Measurements from ENCODE around the gene TMEM95.

The TMEM95 gene

GRCh38 chr17:7388856-7389255 is 33.9 kb downstream of the TMEM95 start:
- H3K4me2 ChIP-seq (ENCODE audit: low read length): no peak overlapping the region
- peaks cover 12% of the 10 kb centered on the region for H3K4me1 ChIP-seq (ENCODE audit: control insufficient read depth, insufficient read depth, low read length)
- H3K36me3 ChIP-seq (ENCODE audit: insufficient read depth, low read length): peaks cover 50% of the 10 kb centered on the region

DNA sequence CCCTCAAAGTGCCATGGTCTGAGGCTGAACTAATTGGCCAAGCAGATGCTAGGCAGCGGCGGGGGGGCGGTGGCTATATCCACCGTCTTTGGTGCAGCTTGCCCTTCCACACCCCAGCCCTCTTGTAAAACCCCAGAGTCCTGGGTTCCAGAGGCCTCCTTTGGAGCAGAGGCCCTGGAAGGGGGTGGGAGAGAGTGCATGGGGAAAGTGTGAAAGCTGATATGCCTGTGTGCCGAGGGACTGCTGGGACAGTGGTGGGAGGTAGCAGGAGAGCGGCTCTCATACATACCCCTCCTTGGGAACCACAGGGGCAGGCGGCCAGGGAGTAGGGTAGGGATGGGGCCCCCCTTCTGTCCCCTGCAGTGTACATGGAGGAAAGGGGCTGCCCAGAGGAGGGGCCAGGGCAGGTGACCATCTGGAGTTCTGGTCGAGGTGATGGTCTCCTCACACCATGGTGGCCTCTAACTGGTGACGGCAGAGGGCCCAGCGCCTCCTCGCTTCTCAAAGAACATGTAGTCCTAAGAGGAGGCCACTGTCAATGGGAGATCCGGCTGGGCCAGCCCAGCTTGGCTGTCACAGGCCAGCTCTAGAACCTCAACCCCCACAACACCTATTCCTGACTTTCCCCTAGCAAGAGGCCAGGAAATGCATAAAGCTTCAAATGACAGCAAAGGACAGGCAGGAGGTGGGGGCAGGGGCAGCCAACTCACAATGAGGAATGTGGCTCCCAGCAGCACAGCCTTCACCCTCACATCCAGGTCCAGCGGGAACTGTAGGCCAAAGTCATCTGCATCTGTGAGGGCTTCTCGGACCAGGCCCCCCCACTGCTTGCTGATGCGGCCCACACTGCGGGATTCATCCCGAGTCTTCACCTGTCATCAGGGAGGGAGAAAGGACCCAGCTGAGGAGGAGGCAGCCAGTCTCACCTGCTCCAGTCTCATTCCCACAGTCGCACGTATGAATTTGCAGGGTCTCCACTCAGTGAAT is 35.3 kb downstream of the TMEM95 start:
- H3K9me3 ChIP-seq (replicated peaks; ENCODE audit: low read length): no peaks in the 10 kb centered on the region
- H3K4me3 ChIP-seq (ENCODE audit: low read length): no peak overlapping the region
- no peak overlapping the region for H3K4me2 ChIP-seq (ENCODE audit: low read length)
- H3K9ac ChIP-seq (ENCODE audit: low read depth, low read length): no peak overlapping the region
- H3K4me1 ChIP-seq (ENCODE audit: control insufficient read depth, insufficient read depth, low read length): peaks cover 10% of the 10 kb centered on the region
- no peaks in the 10 kb centered on the region for H3K27me3 ChIP-seq (ENCODE audit: control insufficient read depth, insufficient read depth, low read length)
- peaks cover 50% of the 10 kb centered on the region for H3K36me3 ChIP-seq (ENCODE audit: insufficient read depth, low read length)

More at GRCh38 chr17:7388856-7389255, 33.9 kb downstream of the TMEM95 start:
- Histone ChIP-seq H3K27me3 (ENCODE audit: control insufficient read depth, insufficient read depth, low read length) (peaks cover 2% of the 10 kb centered on the region), H3K9me3 (replicated peaks; ENCODE audit: low read length) (no peaks in the 10 kb centered on the region), H3K9ac (ENCODE audit: low read depth, low read length) (no peak overlapping the region), H3K4me3 (ENCODE audit: low read length) (no peak overlapping the region)

GRCh38 chr17:7391307-7391706 is 36.4 kb downstream of the TMEM95 start:
- peaks cover 10% of the 10 kb centered on the region for H3K4me1 ChIP-seq (ENCODE audit: control insufficient read depth, insufficient read depth, low read length)
- no peaks in the 10 kb centered on the region for H3K9me3 ChIP-seq (replicated peaks; ENCODE audit: low read length)
- no peak overlapping the region for H3K4me3 ChIP-seq (ENCODE audit: low read length)
- H3K27me3 ChIP-seq (ENCODE audit: control insufficient read depth, insufficient read depth, low read length): no peaks in the 10 kb centered on the region
- H3K4me2 ChIP-seq (ENCODE audit: low read length): no peak overlapping the region
- peaks cover 50% of the 10 kb centered on the region for H3K36me3 ChIP-seq (ENCODE audit: insufficient read depth, low read length)
- H3K9ac ChIP-seq (ENCODE audit: low read depth, low read length): no peak overlapping the region

GRCh38 chr17:7392696-7393612 is 38.0 kb downstream of the TMEM95 start:
- peak overlapping the region; percentile 86 for H3K9ac ChIP-seq (ENCODE audit: low read depth, low read length)
- H3K4me3 ChIP-seq (ENCODE audit: low read length): peak overlapping the region; percentile 76
- H3K27me3 ChIP-seq (ENCODE audit: control insufficient read depth, insufficient read depth, low read length): no peaks in the 10 kb centered on the region
- no peaks in the 10 kb centered on the region for H3K9me3 ChIP-seq (replicated peaks; ENCODE audit: low read length)
- H3K4me2 ChIP-seq (ENCODE audit: low read length): peak overlapping the region; percentile 95
- peaks cover 48% of the 10 kb centered on the region for H3K36me3 ChIP-seq (ENCODE audit: insufficient read depth, low read length)
- peaks cover 10% of the 10 kb centered on the region for H3K4me1 ChIP-seq (ENCODE audit: control insufficient read depth, insufficient read depth, low read length)

DNA sequence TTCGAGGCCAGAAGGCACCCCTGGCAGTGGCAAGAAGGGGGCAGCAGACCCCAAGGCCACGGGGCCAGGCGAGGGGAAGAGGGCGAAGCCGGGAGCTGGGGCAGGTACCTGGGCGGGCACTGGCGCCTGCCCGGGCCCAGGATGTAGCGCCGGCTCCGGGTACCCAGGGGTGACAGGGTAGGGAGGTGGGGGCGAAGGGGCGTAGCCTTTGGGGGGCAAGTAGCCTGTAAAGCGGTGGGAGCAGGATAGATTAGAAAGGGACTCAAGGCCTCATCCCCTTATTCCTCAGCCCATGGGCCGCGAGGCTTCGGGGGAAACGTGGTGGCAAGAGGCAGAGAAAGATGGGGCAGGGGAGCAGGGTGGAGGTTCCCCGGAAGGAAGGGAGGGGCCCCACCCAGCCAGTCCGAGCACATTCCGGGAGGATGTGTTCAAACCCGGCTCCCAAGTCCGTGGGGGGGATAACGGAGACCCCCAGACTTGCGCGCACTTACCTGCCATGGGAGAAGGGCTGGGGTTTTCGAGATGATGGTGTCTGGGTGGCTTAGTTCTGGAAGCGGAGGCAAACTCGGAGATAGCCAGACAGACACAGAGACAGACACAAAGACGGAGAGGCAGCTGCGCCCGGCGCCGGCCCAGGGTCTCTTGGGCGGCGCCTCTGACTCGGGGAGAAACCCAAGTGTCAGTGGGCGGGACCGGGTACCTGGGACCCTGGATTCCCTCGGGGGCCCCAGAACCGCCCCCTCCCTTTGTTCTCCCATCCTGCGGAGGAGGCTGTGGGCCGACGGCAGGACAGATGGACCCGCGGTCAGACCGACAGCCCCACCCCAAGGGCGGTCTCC is 38.9 kb downstream of the TMEM95 start:
- Histone ChIP-seq H3K27me3 (ENCODE audit: control insufficient read depth, insufficient read depth, low read length) (no peaks in the 10 kb centered on the region), H3K4me1 (ENCODE audit: control insufficient read depth, insufficient read depth, low read length) (peaks cover 10% of the 10 kb centered on the region), H3K9me3 (replicated peaks; ENCODE audit: low read length) (no peaks in the 10 kb centered on the region), H3K4me2 (ENCODE audit: low read length) (peak overlapping the region; percentile 95), H3K4me3 (ENCODE audit: low read length) (peak overlapping the region; percentile 76), H3K9ac (ENCODE audit: low read depth, low read length) (peak overlapping the region; percentile 86), H3K36me3 (ENCODE audit: insufficient read depth, low read length) (peaks cover 39% of the 10 kb centered on the region)

DNA sequence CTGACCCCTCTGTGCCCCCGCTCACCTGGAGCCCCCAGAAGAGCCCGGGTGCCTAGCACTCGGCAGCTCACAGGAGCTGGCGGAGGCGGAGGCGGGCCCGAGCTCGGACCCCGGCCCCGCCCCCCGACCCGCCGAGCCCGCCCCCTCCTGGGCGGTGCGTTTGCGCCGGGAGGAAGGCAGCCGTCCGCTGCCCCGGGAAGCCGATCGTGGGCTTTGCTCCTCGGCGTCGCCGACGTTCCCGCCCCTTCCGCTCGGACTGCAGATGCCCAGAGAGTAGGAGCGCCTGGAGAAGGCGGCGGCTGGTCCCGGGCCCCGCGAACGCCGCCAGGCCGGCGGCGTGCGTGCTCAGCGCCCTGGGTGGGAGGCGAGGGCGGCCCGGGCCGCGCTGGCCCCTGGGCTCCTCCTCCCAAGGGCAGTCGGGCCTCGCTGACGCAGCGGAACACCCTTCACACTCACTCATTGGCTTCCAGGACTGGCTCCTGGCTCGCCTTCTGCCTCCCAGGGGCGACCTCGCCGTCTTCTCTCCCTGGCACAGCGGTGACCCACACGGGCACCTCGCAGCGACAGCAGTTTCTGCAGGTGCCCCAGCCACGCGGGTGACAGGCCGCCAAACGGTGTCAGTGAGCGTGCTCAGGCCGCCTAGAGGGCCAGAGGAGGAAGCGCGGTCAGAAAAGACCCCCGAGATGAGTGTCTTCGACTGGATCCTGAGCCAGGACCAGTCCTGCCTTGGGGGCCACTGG is 39.7 kb downstream of the TMEM95 start, which contains the start of gene PLSCR3:
PLSCR3 (minus strand) TSS at position 74 of the 740 bp plus-strand sequence. CDS start 415 bp downstream, outside the sequence.
- Histone ChIP-seq H3K4me1 (ENCODE audit: control insufficient read depth, insufficient read depth, low read length) (peaks cover 10% of the 10 kb centered on the region), H3K4me2 (ENCODE audit: low read length) (peak within 1 kb of the TSS; percentile 95), H3K36me3 (ENCODE audit: insufficient read depth, low read length) (peaks cover 31% of the 10 kb centered on the region), H3K9me3 (replicated peaks; ENCODE audit: low read length) (no peaks in the 10 kb centered on the region), H3K27me3 (ENCODE audit: control insufficient read depth, insufficient read depth, low read length) (no peaks in the 10 kb centered on the region), H3K4me3 (ENCODE audit: low read length) (peak within 1 kb of the TSS; percentile 76), H3K9ac (ENCODE audit: low read depth, low read length) (peak within 1 kb of the TSS; percentile 86)

DNA sequence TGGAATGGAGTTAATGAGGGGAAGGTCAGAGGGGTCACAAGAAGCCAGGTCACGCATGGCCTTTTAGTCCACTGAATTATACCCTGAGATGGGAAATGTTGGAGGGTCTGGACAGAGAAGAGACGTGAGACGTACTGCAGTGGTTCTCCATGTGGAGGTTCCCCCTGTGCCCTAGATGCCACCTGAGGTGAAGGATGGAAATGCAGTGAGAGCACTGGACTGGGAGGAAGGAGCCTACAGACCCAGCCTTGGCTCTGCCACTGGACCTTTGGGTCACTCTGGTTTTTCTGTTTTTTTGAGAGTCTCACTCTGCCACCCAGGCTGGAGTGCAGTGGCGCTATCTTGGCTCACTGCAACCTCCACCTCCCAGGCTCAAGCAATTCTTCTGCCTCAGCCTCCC is 41.2 kb downstream of the TMEM95 start:
- Histone ChIP-seq H3K27me3 (ENCODE audit: control insufficient read depth, insufficient read depth, low read length) (no peaks in the 10 kb centered on the region), H3K36me3 (ENCODE audit: insufficient read depth, low read length) (peaks cover 16% of the 10 kb centered on the region), H3K9me3 (replicated peaks; ENCODE audit: low read length) (no peaks in the 10 kb centered on the region), H3K4me1 (ENCODE audit: control insufficient read depth, insufficient read depth, low read length) (peaks cover 14% of the 10 kb centered on the region), H3K4me3 (ENCODE audit: low read length) (no peak overlapping the region), H3K4me2 (ENCODE audit: low read length) (no peak overlapping the region), H3K9ac (ENCODE audit: low read depth, low read length) (no peak overlapping the region)

DNA sequence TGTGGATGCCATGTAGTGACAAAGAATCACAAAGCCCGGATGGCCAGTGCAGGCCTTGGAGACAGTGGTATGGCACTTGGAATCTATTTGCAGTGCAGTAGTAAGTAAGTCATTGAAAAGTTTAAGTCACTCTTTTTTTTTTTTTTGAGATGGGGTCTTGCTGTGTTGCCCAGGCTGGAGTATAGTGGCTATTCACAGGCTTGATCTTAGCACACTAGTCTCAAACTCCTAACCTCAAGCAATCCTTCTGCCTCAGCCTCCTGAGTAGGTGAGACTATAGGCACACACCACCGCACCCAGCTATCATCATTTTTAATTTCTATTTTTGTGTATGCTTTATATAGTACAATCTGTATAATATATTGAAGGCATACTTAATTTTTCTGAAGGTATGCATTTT is 43.7 kb downstream of the TMEM95 start:
- no peak overlapping the region for H3K9ac ChIP-seq (ENCODE audit: low read depth, low read length)

DNA sequence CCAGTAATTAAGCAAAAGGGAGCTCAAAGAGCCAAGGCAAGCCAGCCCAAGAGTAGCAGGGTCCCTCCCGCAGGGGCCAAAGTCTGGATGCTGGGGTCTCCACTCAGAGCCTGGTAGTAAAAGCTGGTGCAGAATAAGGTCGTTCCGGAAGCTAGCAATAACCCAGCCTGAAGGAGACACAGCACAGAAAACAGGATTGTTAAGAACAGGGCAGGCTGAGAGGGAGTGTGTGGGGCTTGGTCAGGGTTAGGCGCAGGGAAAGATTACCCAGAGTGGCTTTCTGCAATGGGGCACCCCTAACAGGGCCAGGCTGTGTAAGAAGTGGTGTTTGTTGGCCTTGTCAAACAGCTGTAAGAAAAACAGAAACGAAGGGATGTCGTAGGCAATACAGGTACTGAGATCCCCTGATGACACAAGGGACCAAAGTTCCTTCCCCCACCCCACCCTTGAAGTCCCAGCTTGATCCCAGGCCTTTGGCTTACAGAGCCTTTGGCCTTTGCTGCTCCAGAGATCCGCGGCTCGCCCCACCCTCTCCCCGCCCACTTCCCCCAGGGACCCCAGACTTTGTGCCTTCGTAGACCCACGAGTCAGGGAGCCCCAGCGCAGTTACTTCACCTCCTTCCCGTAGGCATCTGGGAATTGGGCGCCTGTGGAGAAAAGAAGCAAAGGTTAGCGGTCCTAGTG is 48.2 kb downstream of the TMEM95 start:
- peak overlapping the region; percentile 97 for H3K4me2 ChIP-seq (ENCODE audit: low read length)
- H3K9me3 ChIP-seq (replicated peaks; ENCODE audit: low read length): no peaks in the 10 kb centered on the region
- peak overlapping the region; percentile 89 for H3K4me3 ChIP-seq (ENCODE audit: low read length)
- peak overlapping the region; percentile 76 for H3K9ac ChIP-seq (ENCODE audit: low read depth, low read length)
- no peaks in the 10 kb centered on the region for H3K27me3 ChIP-seq (ENCODE audit: control insufficient read depth, insufficient read depth, low read length)
- peaks cover 21% of the 10 kb centered on the region for H3K4me1 ChIP-seq (ENCODE audit: control insufficient read depth, insufficient read depth, low read length)
- H3K36me3 ChIP-seq (ENCODE audit: insufficient read depth, low read length): no peaks in the 10 kb centered on the region

More for the DNA sequence above, 43.7 kb downstream of the TMEM95 start:
- Histone ChIP-seq H3K27me3 (ENCODE audit: control insufficient read depth, insufficient read depth, low read length) (no peaks in the 10 kb centered on the region), H3K4me2 (ENCODE audit: low read length) (no peak overlapping the region), H3K9me3 (replicated peaks; ENCODE audit: low read length) (no peaks in the 10 kb centered on the region), H3K4me1 (ENCODE audit: control insufficient read depth, insufficient read depth, low read length) (peaks cover 16% of the 10 kb centered on the region), H3K36me3 (ENCODE audit: insufficient read depth, low read length) (no peaks in the 10 kb centered on the region), H3K4me3 (ENCODE audit: low read length) (no peak overlapping the region)

DNA sequence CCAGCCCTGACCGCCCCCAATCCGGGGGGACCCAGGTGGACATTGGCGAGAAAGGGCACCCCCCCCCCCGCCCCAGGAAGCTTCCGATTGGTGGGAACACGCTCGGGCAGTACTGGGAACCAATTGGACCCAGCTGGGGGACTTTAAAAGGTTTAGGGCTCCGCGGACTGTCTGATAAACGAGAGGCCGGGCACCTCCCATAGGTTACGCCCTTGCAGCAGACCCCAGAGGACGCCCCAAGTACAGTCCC is 48.7 kb downstream of the TMEM95 start:
- Histone ChIP-seq H3K9ac (ENCODE audit: low read depth, low read length) (peak overlapping the region; percentile 76), H3K4me3 (ENCODE audit: low read length) (peak overlapping the region; percentile 89), H3K4me1 (ENCODE audit: control insufficient read depth, insufficient read depth, low read length) (peaks cover 21% of the 10 kb centered on the region), H3K27me3 (ENCODE audit: control insufficient read depth, insufficient read depth, low read length) (no peaks in the 10 kb centered on the region), H3K36me3 (ENCODE audit: insufficient read depth, low read length) (no peaks in the 10 kb centered on the region), H3K4me2 (ENCODE audit: low read length) (peak overlapping the region; percentile 97), H3K9me3 (replicated peaks; ENCODE audit: low read length) (no peaks in the 10 kb centered on the region)

Data from skeletal muscle satellite cell (primary cell).